Mesothelial cell of epicardium (in vitro differentiated cells): ENCODE results near the gene POPDC3. TPM values are rescaled to one million over a fixed set of nuclear protein-coding genes. Genes with fewer than 3 reads are reported as not detected.
"Not testable (repeated sequence)": the region's sequence is repeated elsewhere in the genome, so short reads cannot be mapped to it uniquely, and the experiment has no call there.

Experiments
- DNase-seq, 2 experiments: peaks; one replicate each; pipeline ENCODE4 v3.0.0; 2021; ENCODE audit warnings: low spot score in 2 of 2; ENCODE audit not compliant: unreplicated experiment in 2 of 2
- H3K27ac Mint-ChIP-seq: 2 replicates; pipeline ENCODE4 v1.8.0; 2021; ENCODE audit warnings: mixed read lengths
- H3K27me3 Mint-ChIP-seq: 2 replicates; pipeline ENCODE4 v1.8.0; 2021; ENCODE audit warnings: low read depth, mixed read lengths
- H3K36me3 Mint-ChIP-seq: 2 replicates; pipeline ENCODE4 v1.8.0; 2021; ENCODE audit warnings: mixed read lengths
- H3K4me1 Mint-ChIP-seq: 2 replicates; pipeline ENCODE4 v1.8.0; 2021; ENCODE audit warnings: mixed read lengths
- H3K4me3 Mint-ChIP-seq: 2 replicates; pipeline ENCODE4 v1.8.0; 2021; ENCODE audit warnings: mild to moderate bottlenecking, moderate library complexity, mixed read lengths
- H3K9me3 Mint-ChIP-seq: 2 replicates; pipeline ENCODE4 v1.8.0; 2021; ENCODE audit warnings: mixed read lengths
- CTCF ChIP-seq: fragments of 200-600 bp; sonication (generic); IDR thresholded peaks from one replicate; pipeline ENCODE4 v1.5.0; 2021; ENCODE audit warnings: antibody characterized with exemption; ENCODE audit not compliant: unreplicated experiment
- total RNA-seq: library from RNA; stranded (reverse); gene quantifications from 3 replicates; pipeline ENCODE4 v1.2.1, GENCODE V29; 2021

The POPDC3 gene
- total RNA-seq, result 10.1 to 11.1 TPM (median 10.4 TPM) in 3 replicates

- DNase-seq, result peak; percentile 27 to 61
- H3K9me3 Mint-ChIP-seq, result no peaks in the 10 kb centered on the region
- TF ChIP-seq CTCF, result no peak
- H3K4me3 Mint-ChIP-seq, result peak within 1 kb of the TSS; percentile 79
- no peaks in the 10 kb centered on the region for H3K27me3 Mint-ChIP-seq
- peaks cover 36% of the 10 kb centered on the region for H3K4me1 Mint-ChIP-seq
- H3K27ac Mint-ChIP-seq, result peak within 1 kb of the TSS; percentile 93
- no peaks in the 10 kb centered on the region for H3K36me3 Mint-ChIP-seq
Observed at GRCh38 chr6:105179244-105180065, at the start of gene POPDC3. TSS of gene POPDC3 (minus strand) at chr6:105180014. CDS start at chr6:105161909, 18,105 bp downstream.

- no peak for DNase-seq
- H3K4me1 Mint-ChIP-seq, result peaks cover 16% of the 10 kb centered on the region
- peaks cover 3% of the 10 kb centered on the region for H3K36me3 Mint-ChIP-seq
- H3K27me3 Mint-ChIP-seq, result no peaks in the 10 kb centered on the region
- TF ChIP-seq CTCF, result no peak
- no peak overlapping the region for H3K27ac Mint-ChIP-seq
- no peak overlapping the region for H3K4me3 Mint-ChIP-seq
- peaks cover 17% of the 10 kb centered on the region for H3K9me3 Mint-ChIP-seq
Observed at GRCh38 chr6:105227295-105227767, 47.5 kb upstream of the POPDC3 start.

GRCh38 chr6:105226598-105227294 is 46.9 kb upstream of the POPDC3 start:
- Mint-ChIP-seq H3K9me3 (peaks cover 14% of the 10 kb centered on the region), H3K27me3 (no peaks in the 10 kb centered on the region), H3K4me1 (peaks cover 16% of the 10 kb centered on the region), H3K36me3 (peaks cover 2% of the 10 kb centered on the region), H3K27ac (no peak overlapping the region), H3K4me3 (no peak overlapping the region)
- no peak for TF ChIP-seq CTCF
- no peak for DNase-seq

GRCh38 chr6:105223242-105223641 is 43.4 kb upstream of the POPDC3 start:
- no peak for DNase-seq
- Mint-ChIP-seq H3K36me3 (no peaks in the 10 kb centered on the region), H3K4me1 (peaks cover 16% of the 10 kb centered on the region), H3K27me3 (no peaks in the 10 kb centered on the region), H3K9me3 (no peaks in the 10 kb centered on the region), H3K4me3 (no peak overlapping the region), H3K27ac (no peak overlapping the region)
- no peak for TF ChIP-seq CTCF

GRCh38 chr6:105221219-105221618 is 41.4 kb upstream of the POPDC3 start:
- H3K9me3 Mint-ChIP-seq, H3K36me3 Mint-ChIP-seq, H3K27me3 Mint-ChIP-seq, H3K4me3 Mint-ChIP-seq, H3K27ac Mint-ChIP-seq, H3K4me1 Mint-ChIP-seq, DNase-seq: not testable (repeated sequence)

GRCh38 chr6:105220186-105220585 is 40.4 kb upstream of the POPDC3 start:
- H3K36me3 Mint-ChIP-seq, result no peaks in the 10 kb centered on the region
- H3K4me1 Mint-ChIP-seq, result peaks cover 7% of the 10 kb centered on the region
- H3K27me3 Mint-ChIP-seq, result no peaks in the 10 kb centered on the region
- DNase-seq, result no peak
- no peak for TF ChIP-seq CTCF
- H3K27ac Mint-ChIP-seq, result no peak overlapping the region
- H3K4me3 Mint-ChIP-seq, result no peak overlapping the region
- H3K9me3 Mint-ChIP-seq, result no peaks in the 10 kb centered on the region

GRCh38 chr6:105219218-105219617 is 39.4 kb upstream of the POPDC3 start:
- H3K9me3 Mint-ChIP-seq, DNase-seq, H3K27me3 Mint-ChIP-seq, H3K36me3 Mint-ChIP-seq, H3K27ac Mint-ChIP-seq, H3K4me3 Mint-ChIP-seq: not testable (repeated sequence)
- H3K4me1 Mint-ChIP-seq, result peaks cover 16% of the 10 kb centered on the region
